ENCODE data around the gene RNASE1.

GRCh38 chr14:20820063-20820904 lies 17.6 kb upstream of the RNASE1 start:
- no peak for TF ChIP-seq SMAD3 (CRISPR knock-in tag; conservative IDR thresholded peaks at IDR 0.05)
- TF ChIP-seq ZNF512 (tag; IDR thresholded peaks at IDR 0.05) = no peak
- no peak; the same call in 1 of the 2 replicates for TF ChIP-seq ZBTB7A (IDR thresholded peaks at IDR 0.05; ENCODE audit: borderline replicate concordance, control insufficient read depth, low read depth, low read length)
- TF ChIP-seq NR2C2 (CRISPR knock-in tag; IDR thresholded peaks at IDR 0.05) = no peak
- no peak for TF ChIP-seq NR2C2 (tag; IDR thresholded peaks at IDR 0.05)
- TF ChIP-seq CTCF (IDR thresholded peaks at IDR 0.05 in 2 of 3, conservative IDR thresholded peaks at IDR 0.05 in 1 of 3; ENCODE audit: insufficient read depth in 2 of 3, low read depth in 1 of 3, low read length in 3 of 3) = no peak
- no peak for TF ChIP-seq CHD4 (IDR thresholded peaks at IDR 0.05; ENCODE audit: insufficient read depth, insufficient replicate concordance, low read depth, low read length, poor library complexity, severe bottlenecking)
- TF ChIP-seq TFAP4 (CRISPR knock-in tag; IDR thresholded peaks at IDR 0.05; ENCODE audit: borderline replicate concordance) = peak; percentile 64
- peak in 1 of 3 experiments; percentile 15 for TF ChIP-seq YY1 (IDR thresholded peaks at IDR 0.05; ENCODE audit: borderline replicate concordance in 1 of 3, control insufficient read depth in 1 of 3, extremely low read depth in 1 of 3, insufficient read depth in 3 of 3, insufficient read length in 1 of 3, insufficient replicate concordance in 2 of 3, low read depth in 1 of 3, low read length in 2 of 3)
- no peak for TF ChIP-seq EZH2 (IDR thresholded peaks at IDR 0.05; ENCODE audit: borderline replicate concordance, low read depth, low read length)
- TF ChIP-seq SPI1 (IDR thresholded peaks at IDR 0.05; ENCODE audit: borderline replicate concordance, low read depth, low read length) = no peak
- TF ChIP-seq POLR2A (conservative IDR thresholded peaks at IDR 0.05) = peak; percentile 59
- TF ChIP-seq EP300 (IDR thresholded peaks at IDR 0.05; ENCODE audit: low read length) = peak; percentile 89

All from K562 (cell line).